ENCODE results near the gene DNAH17.
A peak's percentile ranks its signal among the peaks of the same experiment; 100 is the strongest.

The DNAH17 gene, protein sequence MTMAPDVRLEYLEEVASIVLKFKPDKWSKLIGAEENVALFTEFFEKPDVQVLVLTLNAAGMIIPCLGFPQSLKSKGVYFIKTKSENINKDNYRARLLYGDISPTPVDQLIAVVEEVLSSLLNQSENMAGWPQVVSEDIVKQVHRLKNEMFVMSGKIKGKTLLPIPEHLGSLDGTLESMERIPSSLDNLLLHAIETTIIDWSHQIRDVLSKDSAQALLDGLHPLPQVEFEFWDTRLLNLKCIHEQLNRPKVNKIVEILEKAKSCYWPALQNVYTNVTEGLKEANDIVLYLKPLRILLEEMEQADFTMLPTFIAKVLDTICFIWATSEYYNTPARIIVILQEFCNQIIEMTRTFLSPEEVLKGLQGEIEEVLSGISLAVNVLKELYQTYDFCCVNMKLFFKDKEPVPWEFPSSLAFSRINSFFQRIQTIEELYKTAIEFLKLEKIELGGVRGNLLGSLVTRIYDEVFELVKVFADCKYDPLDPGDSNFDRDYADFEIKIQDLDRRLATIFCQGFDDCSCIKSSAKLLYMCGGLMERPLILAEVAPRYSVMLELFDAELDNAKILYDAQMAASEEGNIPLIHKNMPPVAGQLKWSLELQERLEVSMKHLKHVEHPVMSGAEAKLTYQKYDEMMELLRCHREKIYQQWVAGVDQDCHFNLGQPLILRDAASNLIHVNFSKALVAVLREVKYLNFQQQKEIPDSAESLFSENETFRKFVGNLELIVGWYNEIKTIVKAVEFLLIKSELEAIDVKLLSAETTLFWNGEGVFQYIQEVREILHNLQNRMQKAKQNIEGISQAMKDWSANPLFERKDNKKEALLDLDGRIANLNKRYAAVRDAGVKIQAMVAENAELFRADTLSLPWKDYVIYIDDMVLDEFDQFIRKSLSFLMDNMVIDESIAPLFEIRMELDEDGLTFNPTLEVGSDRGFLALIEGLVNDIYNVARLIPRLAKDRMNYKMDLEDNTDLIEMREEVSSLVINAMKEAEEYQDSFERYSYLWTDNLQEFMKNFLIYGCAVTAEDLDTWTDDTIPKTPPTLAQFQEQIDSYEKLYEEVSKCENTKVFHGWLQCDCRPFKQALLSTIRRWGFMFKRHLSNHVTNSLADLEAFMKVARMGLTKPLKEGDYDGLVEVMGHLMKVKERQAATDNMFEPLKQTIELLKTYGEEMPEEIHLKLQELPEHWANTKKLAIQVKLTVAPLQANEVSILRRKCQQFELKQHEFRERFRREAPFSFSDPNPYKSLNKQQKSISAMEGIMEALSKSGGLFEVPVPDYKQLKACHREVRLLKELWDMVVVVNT (N-terminal part only)

DNA sequence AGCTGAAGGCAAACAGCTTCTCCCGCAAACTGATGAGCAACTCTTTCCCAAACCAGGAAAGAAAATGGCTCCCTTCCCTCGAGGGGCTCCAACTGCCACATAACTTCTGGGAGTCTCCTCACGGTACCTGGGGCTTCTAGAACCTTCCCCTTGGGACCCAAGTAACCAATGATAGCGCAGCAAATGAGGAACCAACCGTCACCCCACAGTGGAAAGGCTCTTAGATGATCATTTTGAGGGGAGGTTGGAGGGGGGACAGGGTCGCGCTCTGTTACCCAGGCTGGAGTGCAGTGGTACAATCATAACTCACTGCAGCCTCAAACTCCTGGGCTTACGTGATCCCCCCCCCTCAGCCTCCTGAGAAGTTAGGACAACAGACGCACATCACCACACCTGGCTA lies at the start of gene DNAH17:
DNAH17 (minus strand) TSS at position 101 of the 400 bp plus-strand sequence. CDS start 2,339 bp downstream, outside the sequence.
- no peak for DNase-seq

DNA sequence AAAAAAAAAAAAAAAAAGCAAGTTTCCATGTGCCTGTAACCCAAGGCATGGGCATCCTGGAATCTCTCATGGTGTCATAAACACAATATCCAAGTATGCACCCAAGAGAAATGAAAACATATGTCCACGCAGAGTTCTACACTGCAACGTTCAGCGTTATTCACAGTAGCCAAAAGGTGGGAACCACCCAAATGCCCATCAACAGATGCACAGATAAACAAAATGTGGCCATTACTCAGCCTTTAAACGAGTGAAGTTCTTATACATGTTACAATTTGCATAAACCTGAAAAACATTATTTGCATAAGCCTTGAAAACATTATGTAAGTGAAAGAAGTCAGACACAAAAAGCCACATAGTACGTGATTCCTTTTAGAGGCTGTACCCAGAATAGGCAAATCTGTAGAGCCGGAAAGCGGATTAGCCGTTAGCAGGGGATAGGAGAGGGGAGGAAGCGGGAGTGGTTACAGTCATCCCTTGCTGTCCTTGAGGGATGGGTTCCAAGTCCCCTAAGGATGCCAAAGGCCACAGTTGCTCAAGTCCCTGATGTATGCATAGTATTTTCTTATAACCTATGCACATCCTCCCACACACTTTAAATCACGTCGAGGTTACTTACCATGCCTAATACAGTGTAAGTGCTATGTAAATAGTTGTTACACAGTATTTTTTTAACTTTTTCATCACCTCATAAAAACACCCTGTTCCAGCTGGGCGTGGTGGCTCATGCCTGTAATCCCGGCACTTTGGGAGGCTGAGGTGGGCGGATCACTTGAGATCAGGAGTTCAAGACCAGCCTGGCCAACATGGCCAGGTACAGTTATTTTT lies 47.3 kb upstream of the DNAH17 start:
- no peak for DNase-seq

DNA sequence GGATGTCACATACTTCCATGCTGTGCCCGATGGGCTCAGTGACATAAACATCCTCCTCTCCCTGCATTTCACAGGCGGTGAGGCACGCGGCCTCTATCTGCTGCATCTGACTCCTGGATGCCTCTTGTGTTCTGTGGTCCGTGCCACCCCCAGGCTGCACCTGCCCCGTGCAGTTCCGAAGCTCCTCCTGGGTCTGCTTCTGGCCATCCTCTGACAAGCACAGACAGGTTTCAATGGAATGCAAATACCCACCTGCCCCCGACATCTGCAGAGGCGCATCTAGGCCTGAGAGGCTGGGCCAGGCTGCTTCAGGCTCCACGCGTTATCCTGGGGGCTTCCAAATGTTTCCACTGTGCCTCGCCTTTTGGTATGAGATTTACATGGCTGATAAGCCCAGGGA lies 46.3 kb upstream of the DNAH17 start:
- DNase-seq: no peak

DNA sequence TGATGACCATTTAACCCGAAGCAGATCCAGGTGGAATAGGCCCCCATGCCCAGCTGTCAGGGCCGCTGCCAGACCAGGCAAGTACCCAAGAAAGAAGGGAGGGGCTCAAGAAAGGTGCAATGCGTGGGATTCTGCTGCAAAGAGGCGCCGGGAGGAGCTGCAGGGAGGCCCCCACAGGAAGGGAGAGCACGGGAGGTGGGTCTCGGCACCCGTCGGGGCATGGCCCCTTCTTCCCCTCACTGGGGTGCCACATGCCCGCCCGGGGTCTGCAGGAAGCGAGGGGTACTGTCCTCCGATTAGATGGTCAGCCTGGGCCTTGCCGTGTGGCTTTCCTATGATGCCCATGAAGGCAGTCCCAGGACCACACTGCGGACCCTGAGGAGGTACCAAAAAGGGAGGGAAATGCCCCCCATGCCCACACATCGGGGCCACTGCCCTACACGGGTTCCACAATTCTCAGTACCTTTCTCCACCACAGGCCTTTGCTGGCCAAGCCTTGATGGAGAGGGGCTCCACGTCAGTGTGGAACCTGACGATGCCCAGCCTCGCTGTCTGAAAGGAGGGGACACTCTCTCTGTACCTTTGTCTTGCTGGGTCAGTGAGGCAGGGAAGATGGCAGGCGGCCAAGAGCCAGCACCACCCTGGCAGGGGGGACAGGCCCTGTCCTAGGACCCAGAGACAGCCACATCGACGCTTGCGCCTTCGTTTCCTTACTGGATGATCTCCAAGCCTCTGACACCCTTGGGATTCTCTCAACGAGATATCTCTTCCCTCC lies 45.5 kb upstream of the DNAH17 start:
- no peak for DNase-seq

DNA sequence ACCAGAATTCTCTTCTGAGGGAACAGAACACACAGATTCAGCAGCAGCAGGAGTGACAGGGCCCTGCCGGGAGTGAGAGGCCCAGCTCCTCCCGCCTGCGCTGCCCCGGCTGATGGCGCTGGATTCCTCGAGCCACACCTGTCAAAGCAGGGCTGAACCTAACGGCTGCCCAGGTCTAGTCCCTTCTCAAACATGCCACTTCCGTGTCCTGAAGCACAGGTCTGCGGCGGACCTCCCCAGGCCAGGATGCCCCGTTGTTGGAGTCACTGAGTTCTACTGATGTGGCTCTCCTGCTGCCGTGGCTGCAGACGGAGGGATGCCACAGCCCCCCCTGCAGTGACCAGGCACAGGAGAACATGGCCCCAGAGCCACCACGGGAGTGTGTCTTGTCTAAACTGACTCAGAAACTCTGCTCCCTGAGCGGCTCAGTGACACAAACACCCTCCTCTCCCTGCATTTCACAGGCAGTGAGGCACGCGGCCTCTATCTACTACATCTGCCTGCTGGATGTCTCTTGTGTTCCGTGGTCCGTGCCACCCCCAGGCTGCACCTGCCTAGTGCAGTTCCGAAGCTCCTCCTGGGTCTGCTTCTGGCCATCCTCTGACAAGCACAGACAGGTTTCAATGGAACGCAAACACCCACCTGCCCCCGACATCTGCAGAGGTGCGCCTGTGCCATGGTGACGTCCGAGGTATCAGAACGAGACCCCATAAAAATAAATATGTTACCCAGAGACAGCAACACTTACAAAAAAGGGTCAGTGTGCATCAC lies 44.7 kb upstream of the DNAH17 start:
- DNase-seq: no peak

DNA sequence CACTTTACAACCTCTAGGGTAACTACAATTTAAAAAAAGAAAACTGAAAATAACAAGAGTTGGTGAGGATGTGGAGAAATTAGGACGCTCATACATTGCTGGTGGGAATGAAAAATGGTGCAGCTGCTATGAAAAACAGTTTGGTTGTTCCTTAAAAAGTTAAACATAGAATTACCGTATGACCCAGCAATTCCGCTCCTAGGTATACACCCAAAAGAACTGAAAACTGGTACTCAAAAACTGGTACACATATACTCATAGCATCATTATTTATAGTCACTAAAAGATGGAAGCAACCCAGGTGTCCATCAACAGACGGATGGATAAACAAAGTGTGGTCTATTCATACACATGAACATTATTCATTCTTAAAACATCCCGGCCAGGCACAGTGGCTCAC lies 42.9 kb upstream of the DNAH17 start:
- no peak for DNase-seq

DNA sequence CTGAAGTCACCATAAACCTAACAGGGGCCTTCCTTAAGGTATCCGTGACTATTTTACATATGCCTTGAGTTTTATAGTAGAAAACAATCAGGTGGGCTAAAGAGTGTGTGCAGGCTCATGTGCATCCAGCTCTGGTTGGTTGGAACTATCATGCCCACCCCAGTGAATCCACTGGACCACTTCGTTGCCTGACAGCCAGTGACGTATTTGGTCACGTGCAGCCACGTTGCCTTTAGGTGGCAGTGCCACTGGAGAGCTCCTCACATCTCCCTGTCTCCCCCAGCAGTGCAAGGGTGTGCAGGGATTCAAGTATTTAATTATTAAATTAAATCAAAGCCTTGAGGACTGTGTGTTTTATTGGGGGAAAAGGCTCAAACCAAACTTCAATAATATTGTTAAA lies 42.1 kb upstream of the DNAH17 start:
- no peak for DNase-seq

DNA sequence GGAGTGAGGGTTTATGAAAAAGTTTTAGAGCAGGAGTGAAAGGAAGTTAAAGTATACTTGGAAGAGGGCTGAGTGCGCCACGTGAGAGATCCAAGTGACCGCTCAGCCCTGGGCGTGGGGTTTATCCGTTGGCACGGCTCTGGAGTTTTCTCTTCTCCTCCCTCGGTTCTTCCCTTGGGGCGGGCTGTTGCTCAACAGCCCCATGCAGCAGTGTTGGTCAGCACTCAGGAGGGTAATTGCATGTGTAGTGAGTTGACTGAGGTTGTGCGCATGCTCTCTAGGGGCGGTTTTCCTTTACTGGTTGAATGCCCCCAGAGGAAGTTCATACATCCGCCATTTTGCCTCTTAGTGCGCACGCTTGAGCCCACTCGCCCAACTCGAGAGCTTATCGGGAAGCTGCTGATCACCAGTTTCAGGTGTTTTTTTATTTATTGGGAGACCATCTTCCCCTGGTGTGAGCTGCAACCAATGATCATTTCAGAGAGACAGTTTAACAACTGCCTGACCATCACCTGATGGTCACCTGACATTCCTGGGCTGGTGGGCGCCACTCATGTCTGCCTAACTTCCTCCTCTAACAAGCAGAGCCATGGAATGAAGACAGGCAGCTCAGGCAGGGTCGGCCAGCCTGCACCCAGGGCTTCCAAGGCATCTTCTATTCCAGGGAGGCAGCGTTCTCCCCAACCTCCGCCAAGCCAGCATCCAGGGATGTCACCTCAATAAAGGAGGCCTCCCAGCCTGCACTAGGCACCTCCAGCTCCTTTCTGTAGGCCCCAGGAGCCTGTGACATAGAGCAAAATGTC lies 41.3 kb upstream of the DNAH17 start:
- DNase-seq: no peak

DNA sequence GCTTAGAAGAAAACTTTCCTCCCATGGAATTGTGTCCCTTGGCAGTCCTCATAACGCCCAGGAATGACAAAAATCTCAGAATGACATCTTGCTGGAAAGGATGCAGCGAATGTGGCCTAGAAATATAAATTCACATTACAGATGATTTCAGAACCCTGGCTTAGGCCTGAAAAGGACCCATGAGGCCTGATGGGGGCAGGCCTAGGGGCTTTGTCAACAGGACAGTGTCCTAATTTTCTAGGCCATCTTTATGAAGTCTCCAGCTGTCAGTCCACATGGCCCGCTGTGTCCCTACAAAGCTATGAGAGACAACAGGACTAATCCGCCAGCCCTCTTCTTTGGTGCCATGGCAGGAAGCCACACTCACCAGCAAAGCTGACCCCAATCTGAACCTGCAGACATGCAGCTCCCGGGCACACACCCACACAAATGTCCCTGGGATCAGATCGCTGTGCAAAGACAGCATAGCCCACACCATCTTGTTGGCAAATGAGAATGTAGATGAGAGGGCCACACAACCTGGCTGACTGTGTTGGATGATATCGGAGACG lies 40.4 kb upstream of the DNAH17 start:
- no peak for DNase-seq

DNA sequence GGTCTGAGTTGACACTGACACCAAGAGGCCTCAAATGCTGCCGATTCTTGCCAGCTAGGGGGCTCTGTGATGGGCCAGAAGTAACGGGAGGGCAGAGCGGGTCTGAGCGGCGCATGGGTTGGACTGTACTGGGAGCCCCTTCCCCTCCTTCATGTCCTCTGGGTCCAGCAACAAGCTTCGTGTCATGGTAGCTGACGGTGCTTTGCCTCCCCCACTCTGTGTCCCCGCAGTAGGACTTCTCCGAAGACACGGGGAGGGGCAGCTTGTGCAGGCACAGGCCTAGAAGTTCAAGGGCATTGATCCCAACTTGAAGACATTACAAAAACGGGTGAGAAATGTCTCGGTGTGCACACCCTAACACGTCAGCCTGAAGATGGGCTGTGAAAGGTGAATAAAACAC lies 39.8 kb upstream of the DNAH17 start:
- no peak for DNase-seq

DNA sequence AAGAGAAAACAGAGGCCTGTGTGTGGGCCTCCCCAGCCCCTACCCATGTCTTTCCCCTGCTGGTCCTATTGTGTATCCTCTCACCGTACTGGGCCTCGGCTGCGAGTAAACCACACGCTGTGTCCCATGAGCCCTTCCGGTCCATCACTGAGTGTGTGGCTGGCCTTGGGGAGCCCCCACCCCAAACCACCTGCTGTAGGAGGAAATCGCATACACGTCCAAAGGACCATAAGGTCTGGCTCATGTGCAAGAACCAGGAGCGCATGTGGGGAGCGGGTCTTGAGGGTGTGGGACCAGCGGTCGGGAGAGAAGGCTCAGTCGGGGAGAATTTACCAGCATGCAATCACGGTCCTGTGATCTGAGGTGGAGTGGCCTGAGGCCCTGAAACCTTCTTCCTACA lies 38.4 kb upstream of the DNAH17 start:
- no peak for DNase-seq

DNA sequence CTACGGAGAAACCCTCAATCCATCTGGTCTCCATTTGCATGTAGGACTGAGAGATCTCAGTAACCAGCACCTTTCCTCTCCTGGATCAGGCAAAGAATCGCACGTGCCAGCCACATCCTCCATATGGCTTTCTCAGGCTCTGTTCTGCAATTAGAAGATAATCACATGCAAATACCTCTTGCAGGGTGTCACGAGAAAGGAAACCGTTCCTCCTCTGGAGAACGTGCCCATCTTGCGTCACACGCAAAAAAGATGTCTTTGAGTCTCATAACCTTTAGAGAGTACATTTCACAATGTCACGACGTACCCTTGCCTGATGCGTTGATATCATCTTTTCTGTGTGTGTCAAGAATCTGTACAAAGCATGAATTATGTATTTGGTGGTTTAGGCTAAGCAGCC lies 36.2 kb upstream of the DNAH17 start:
- no peak for DNase-seq

DNA sequence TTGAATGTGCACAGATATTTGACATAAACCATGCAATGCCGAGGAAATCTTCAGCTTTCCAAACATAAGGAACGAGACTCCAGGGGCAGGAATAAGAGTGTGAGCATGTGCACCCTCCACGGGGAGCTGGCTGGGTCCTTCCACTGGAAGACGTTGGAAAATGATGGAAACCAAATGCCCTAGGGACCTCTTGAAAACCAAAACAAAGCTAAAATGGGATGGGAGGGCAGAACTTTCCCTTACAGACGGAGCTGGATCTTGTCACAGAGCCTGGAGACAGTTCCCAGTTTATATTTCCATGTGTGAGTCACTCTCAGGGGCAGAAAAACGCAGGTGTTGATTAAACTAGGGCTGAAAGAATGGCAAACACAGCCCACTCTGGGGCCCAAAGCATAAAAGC lies 34.4 kb upstream of the DNAH17 start:
- DNase-seq: peak; percentile 70

DNA sequence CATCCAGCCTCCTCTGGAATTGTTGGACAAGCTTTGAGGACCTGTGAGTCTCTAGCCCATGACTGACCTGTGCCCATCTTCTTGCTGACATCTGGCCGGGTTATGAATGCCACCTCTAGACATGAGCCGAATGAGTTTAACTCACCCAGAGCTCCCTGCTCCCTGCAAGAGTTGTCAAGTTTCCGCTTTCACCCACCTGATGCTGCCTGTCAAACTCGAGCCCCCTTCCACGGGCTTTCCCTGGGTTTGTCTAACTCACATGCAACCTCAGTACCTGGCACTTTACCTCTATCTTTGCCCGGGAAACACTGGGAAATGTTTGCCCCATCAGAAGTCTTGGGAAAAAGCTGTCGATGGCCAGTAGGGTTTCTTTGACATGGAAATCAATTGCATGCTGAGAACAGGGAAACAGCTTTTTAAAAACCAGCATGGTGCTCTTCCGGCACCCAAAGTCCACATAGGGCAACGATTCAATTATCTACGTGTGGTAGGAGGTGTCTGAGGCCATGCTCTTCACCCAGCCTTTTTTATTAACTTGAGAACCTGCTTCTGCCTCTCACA lies 33.8 kb upstream of the DNAH17 start:
- DNase-seq: no peak

DNA sequence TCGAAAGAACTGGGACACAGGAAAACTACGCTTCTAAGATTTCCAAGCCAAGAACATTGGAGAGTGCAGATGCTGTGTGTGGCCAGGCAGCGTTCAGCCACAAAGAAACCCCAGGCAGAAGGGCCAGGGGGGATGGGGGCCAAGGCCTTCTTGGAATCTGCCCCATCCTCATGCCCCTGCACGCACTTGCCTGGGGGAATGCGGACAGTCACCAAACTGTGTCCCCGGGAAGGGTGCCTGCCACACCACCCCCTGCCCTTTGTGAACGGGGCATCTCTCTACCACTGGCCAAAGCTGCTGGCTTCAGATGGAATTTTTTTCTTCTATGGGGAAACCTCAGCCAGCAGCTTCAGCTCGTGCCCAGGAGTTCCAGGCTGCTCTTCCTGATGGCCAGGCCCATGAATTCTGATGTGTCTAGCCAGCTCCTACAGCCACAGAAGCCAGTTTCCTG lies 32.0 kb upstream of the DNAH17 start:
- DNase-seq: no peak

DNA sequence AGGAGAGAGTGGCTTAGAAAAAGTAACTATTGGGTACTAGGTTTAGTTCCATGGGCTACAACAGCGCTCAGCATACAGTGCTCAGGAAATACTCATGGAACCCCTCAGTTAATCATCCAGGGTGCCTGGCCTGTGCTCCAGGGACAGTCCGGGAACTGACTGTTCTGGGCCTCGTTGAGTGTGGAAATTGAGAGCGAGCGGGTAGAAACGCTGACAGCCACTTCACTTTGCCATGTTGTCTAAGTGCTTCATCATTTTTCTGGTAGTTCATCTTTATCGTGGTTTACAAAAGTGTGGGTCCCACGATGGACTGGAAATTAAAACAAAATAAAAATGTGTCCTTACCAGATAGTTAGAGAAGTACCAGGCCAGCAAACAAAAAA lies 31.6 kb upstream of the DNAH17 start:
- no peak for DNase-seq

DNA sequence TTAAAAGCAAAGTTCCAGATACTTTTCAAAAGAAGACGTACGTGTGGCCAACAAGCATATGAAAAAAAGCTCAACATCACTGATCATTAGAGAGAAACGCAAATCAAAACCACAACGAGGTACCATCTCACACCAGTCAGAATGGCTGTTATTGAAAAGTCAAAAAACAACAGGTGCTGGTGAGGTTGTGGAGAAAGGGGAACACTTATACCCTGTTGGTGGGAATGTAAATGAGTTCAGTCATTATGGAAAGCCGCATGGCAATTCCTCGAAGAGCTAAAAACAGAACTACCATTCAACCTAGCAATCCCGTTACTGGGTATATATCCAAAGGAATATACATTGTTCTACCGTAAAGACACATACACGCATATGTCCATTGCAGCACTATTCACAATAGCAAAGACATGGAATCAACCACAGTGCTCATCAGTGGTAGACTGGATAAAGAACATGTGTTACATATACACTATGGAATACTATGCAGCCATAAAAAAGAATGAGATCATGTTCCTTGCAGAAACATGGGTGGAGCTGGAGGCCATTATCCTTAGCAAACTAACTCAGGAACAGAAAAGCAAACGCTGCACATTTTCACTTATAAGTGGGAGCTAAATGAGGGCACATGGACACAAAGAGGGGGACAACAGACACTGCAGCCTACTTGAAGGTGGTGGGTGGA lies 31.1 kb upstream of the DNAH17 start:
- no peak for DNase-seq

DNA sequence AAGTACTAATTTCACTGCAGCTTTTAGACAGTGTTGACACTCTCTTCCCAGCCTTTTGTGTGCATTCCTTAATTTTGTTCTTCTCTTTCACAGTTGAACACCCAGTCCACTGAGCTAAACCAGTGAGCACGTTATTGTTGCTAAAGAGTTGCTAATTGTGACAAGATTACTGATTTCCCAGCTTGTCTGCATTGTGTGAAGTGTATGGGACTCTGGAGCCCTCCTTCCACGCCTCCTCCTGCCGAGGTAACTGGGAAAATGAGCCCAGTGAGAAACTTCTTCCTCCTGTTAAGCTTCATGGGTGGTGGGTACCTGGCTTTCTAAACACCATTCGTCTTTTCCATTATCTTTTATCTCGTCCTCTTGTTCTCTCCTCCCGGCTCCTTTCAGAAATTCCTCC lies 29.8 kb upstream of the DNAH17 start:
- no peak for DNase-seq
